ENCODE data around the gene CENPS. TPM values are rescaled to one million over a fixed set of nuclear protein-coding genes. Genes with fewer than 3 reads are reported as not detected.
"Not testable (repeated sequence)": the region's sequence is repeated elsewhere in the genome, so short reads cannot be mapped to it uniquely, and the experiment has no call there.

Gene CENPS
- total RNA-seq, 1 donor from 2014 or later: 6.1 TPM

DNA sequence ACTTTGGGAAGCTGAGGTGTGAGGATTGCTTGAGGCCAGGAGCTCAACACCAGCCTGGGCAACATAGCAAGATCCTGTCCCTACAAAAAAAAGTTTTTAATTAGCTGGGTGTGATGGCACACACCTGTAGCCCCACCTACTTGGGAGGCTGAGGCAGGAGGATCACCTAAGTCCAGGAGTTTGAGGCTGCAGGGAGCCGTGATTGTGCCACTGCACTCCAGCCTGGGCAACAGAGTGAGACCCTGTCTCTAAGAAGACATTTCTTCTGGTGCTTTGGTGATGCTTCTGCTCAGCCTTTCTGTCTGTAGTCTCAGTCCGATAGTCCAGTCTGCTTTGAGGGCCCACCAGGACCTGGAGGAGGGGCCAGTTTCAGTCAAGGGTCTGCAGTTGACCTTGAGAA is 23.0 kb upstream of the CENPS start:
- H3K27ac ChIP-seq (replicated peaks): no peak overlapping the region
- peaks cover 99% of the 10 kb centered on the region for H3K36me3 ChIP-seq
- H3K27me3 ChIP-seq (ENCODE audit: low read depth): no peaks in the 10 kb centered on the region
- intact Hi-C loops (cut with micrococcal nuclease): no loop called here
- no peaks in the 10 kb centered on the region for H3K4me1 ChIP-seq
- DNase-seq: no peak
- no peak overlapping the region for H3K4me3 ChIP-seq
- no peaks in the 10 kb centered on the region for H3K9me3 ChIP-seq (replicated peaks)
- no peak for TF ChIP-seq CTCF (IDR thresholded peaks at IDR 0.05; ENCODE audit: borderline replicate concordance)

DNA sequence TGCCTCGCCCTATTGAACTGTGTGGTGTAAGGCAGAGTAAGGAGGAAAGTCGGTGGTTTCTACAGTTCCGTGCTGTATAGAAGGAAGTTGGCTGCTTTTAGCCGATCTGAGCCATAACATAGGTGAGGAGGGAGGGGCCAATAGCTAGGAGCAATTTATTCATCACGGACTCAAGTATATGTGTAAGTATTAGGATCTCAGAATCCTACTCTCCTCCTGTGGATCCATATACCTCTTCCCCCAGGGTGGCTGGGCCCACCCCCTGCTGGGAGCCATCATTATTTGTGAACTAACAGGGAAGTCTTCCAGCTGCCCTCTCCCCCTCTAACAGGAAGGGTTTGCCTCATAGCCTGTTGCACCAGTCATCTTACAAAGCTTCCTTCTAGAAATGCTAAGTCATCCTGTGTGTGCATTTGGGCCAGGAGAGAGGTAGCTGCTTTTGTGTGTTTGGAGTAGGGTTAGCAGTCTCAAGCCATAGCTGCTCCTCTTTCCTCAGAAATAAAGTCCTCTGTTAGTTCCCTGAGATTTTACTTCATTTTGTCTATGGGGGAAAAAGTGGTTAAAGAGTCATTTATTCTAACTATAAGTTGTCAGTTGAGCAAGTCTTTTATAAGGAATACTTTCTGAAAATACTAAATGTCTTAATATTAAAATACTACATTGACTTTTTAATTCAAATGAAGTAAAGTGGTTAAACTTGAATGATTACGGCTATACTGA is 14.9 kb upstream of the CENPS start:
- Histone ChIP-seq H3K27ac (replicated peaks) (peak overlapping the region; percentile 22), H3K36me3 (peaks cover 94% of the 10 kb centered on the region), H3K4me1 (no peaks in the 10 kb centered on the region), H3K27me3 (ENCODE audit: low read depth) (no peaks in the 10 kb centered on the region), H3K4me3 (no peak overlapping the region), H3K9me3 (replicated peaks) (no peaks in the 10 kb centered on the region)
- intact Hi-C loops (cut with micrococcal nuclease): no loop called here
- no peak for TF ChIP-seq CTCF (IDR thresholded peaks at IDR 0.05; ENCODE audit: borderline replicate concordance)
- DNase-seq: no peak

- DNase-seq; H3K27ac ChIP-seq (replicated peaks); H3K9me3 ChIP-seq (replicated peaks); H3K4me3 ChIP-seq; intact Hi-C loops (cut with micrococcal nuclease); H3K4me1 ChIP-seq; H3K27me3 ChIP-seq (ENCODE audit: low read depth): not testable (repeated sequence)
- H3K36me3 ChIP-seq: peaks cover 93% of the 10 kb centered on the region
These were observed 14.3 kb upstream of the CENPS start for GRCh38 chr1:10415967-10416366.

GRCh38 chr1:10418741-10419140 is 11.5 kb upstream of the CENPS start:
- H3K27me3 ChIP-seq (ENCODE audit: low read depth); H3K27ac ChIP-seq (replicated peaks); H3K4me3 ChIP-seq; DNase-seq; intact Hi-C loops (cut with micrococcal nuclease); H3K4me1 ChIP-seq; H3K9me3 ChIP-seq (replicated peaks): not testable (repeated sequence)
- H3K36me3 ChIP-seq: peaks cover 72% of the 10 kb centered on the region

DNA sequence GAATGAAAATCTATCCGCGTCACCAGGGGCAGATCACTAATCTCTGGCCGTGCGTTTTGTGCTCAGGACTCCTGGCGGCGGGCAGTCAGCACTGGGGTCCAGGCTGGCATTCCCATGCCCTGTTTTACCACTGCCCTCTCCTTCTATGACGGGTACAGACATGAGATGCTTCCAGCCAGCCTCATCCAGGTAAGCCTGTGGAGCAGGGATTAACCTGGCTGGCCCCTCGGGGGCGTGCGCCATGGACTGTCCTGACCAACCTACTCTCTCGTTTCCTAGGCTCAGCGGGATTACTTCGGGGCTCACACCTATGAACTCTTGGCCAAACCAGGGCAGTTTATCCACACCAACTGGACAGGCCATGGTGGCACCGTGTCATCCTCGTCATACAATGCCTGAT is 10.9 kb upstream of the CENPS start:
- no peak for DNase-seq
- no peak for TF ChIP-seq CTCF (IDR thresholded peaks at IDR 0.05; ENCODE audit: borderline replicate concordance)
- intact Hi-C loops (cut with micrococcal nuclease): no loop called here
- no peaks in the 10 kb centered on the region for H3K4me1 ChIP-seq
- no peaks in the 10 kb centered on the region for H3K9me3 ChIP-seq (replicated peaks)
- no peak overlapping the region for H3K4me3 ChIP-seq
- H3K36me3 ChIP-seq: peaks cover 67% of the 10 kb centered on the region
- no peaks in the 10 kb centered on the region for H3K27me3 ChIP-seq (ENCODE audit: low read depth)
- H3K27ac ChIP-seq (replicated peaks): no peak overlapping the region

DNA sequence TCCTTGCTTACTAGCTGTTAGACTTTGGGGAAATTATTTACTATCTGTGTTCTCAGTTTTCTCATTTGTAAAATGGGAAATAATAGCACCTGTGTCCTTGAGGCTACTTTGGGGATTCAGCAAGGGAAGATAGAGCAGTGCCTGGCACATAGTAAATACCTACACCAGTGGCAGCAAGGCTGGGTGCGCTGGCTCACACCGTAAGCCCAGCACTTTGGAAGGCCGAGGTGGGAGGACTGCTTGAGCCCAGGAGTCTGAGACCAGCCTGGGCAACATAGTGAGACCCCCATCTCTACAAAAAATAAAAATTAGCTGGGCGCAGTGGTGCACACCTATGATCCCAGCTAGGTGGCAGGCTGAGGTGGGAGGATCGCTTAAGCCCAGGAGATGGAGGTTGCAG is 8.6 kb upstream of the CENPS start:
- no peak for DNase-seq
- intact Hi-C loops (cut with micrococcal nuclease): no loop called here
- Histone ChIP-seq H3K4me1 (no peaks in the 10 kb centered on the region), H3K4me3 (no peak overlapping the region), H3K9me3 (replicated peaks) (no peaks in the 10 kb centered on the region), H3K27ac (replicated peaks) (no peak overlapping the region), H3K27me3 (ENCODE audit: low read depth) (no peaks in the 10 kb centered on the region), H3K36me3 (peaks cover 46% of the 10 kb centered on the region)
- TF ChIP-seq CTCF (IDR thresholded peaks at IDR 0.05; ENCODE audit: borderline replicate concordance): no peak
